Measurements from ENCODE around the gene CRADD. TPM values are rescaled to one million over a fixed set of nuclear protein-coding genes. Genes with fewer than 3 reads are reported as not detected.

The CRADD gene
- total and polyA plus RNA-seq, 2 donors (not counting 1 experiment from before 2014, with no cell fraction given) = 5.8 to 15.1 TPM

DNA sequence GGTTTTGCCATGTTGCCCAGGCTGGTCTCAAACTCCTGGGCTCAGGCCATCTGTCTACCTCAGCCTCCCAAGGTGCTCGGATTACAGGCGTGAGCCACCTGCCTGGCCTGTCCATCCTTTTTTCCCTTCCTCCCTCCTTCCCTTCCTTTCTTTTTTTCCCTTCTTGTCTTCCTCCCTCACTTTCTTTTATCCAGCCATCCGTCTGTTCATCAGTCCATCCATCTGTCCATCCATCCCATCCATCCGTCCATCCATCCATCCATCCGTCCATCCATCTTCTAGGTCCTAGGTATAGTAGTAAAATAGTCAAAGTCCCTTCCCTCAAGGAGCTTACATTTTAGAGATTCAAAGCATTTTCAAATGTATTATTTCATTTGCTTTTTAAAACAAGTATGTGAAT, 56.8 kb downstream of the CRADD start:
- Mint-ChIP-seq H3K27me3 (no peaks in the 10 kb centered on the region), H3K4me3 (no peak overlapping the region), H3K27ac (no peak overlapping the region), H3K9me3 (ENCODE audit: insufficient read depth) (no peaks in the 10 kb centered on the region), H3K4me1 (peaks cover 9% of the 10 kb centered on the region)
- no peak overlapping the region for H3K4me3 ChIP-seq (ENCODE audit: control extremely low read depth in 1 of 5, extremely low read depth in 1 of 5, insufficient read depth in 1 of 5, low read depth in 2 of 5, low read length in 4 of 5)
- no peaks in the 10 kb centered on the region for H3K79me2 ChIP-seq (ENCODE audit: control insufficient read depth, insufficient read depth, low read length)
- DNase-seq (no peak), ATAC-seq (ENCODE audit: low read depth) (no peak)
- no peak overlapping the region for H3K27ac ChIP-seq (ENCODE audit: low read length in 2 of 2)
- no peak overlapping the region for H3K4me2 ChIP-seq (replicated peaks; ENCODE audit: low read depth, low read length, poor library complexity, severe bottlenecking)
- H3K27me3 ChIP-seq (replicated peaks in 1 of 4; ENCODE audit: control extremely low read depth in 1 of 4, control insufficient read depth in 3 of 4, insufficient read depth in 4 of 4, low read length in 3 of 4) = no peaks in the 10 kb centered on the region
- WGBS (ENCODE audit: insufficient coverage) = 100% methylated on average over 1 of the region's 5 CpGs
- ChIA-PET CTCF (no interaction called here), POLR2A (no interaction called here)
- no peak overlapping the region for H2AFZ ChIP-seq (ENCODE audit: insufficient read depth, low read depth, low read length, poor library complexity, severe bottlenecking)
- H3K9me3 ChIP-seq (ENCODE audit: control extremely low read depth in 1 of 3, control insufficient read depth in 2 of 3, insufficient read depth in 1 of 3, low read length in 2 of 3) = peaks cover 0 to 5% (median 0%) of the 10 kb centered on the region in 3 donors
- peaks cover 0 to 4% of the 10 kb centered on the region in 2 donors for H3K4me1 ChIP-seq (ENCODE audit: control insufficient read depth in 2 of 2, insufficient read depth in 2 of 2, low read length in 2 of 2)
- no peak overlapping the region for H3K9ac ChIP-seq (ENCODE audit: low read length)
- no peaks in the 10 kb centered on the region for H4K20me1 ChIP-seq (ENCODE audit: control insufficient read depth, insufficient read depth, low read length, poor library complexity, severe bottlenecking)
- TF ChIP-seq, protein P1, sequence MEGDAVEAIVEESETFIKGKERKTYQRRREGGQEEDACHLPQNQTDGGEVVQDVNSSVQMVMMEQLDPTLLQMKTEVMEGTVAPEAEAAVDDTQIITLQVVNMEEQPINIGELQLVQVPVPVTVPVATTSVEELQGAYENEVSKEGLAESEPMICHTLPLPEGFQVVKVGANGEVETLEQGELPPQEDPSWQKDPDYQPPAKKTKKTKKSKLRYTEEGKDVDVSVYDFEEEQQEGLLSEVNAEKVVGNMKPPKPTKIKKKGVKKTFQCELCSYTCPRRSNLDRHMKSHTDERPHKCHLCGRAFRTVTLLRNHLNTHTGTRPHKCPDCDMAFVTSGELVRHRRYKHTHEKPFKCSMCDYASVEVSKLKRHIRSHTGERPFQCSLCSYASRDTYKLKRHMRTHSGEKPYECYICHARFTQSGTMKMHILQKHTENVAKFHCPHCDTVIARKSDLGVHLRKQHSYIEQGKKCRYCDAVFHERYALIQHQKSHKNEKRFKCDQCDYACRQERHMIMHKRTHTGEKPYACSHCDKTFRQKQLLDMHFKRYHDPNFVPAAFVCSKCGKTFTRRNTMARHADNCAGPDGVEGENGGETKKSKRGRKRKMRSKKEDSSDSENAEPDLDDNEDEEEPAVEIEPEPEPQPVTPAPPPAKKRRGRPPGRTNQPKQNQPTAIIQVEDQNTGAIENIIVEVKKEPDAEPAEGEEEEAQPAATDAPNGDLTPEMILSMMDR (IDR thresholded peaks at IDR 0.05) = no peak
- TF ChIP-seq EZH2 (IDR thresholded peaks at IDR 0.05; ENCODE audit: borderline replicate concordance, insufficient read depth, low read depth, low read length, poor library complexity, severe bottlenecking) = no peak
- no peaks in the 10 kb centered on the region for H3K36me3 ChIP-seq (replicated peaks in 1 of 2; ENCODE audit: control extremely low read depth in 1 of 2, control insufficient read depth in 1 of 2, extremely low read depth in 1 of 2, insufficient read depth in 2 of 2, low read length in 1 of 2)
- intact Hi-C loops (cut with micrococcal nuclease) = no loop called here

DNA sequence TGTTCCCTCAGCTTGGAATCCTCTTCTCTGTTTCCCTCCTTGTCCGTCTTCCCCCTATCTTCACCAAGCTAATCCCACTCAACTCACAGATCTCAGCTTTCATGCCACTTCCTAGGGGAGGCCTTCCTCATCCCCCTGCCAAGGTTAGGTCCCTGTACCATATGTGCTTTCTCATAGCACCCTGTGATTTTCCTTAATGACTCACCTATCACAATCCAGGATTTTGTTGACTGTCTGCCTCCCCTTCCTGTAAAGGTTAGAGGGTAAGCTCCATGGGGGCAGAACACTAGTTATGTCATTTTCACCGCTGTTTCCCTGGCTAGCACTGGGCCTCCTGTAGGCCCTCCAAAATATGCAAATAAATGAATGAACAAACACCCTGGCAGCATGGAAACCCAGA, 57.6 kb downstream of the CRADD start:
- 100% methylated on average over 2 of the region's 2 CpGs for WGBS (ENCODE audit: insufficient coverage)
- TF ChIP-seq EZH2 (IDR thresholded peaks at IDR 0.05; ENCODE audit: borderline replicate concordance, insufficient read depth, low read depth, low read length, poor library complexity, severe bottlenecking) = no peak
- TF ChIP-seq, protein P1 (IDR thresholded peaks at IDR 0.05) = no peak
- intact Hi-C loops (cut with micrococcal nuclease) = no loop called here
- Histone ChIP-seq H3K9me3 (ENCODE audit: control extremely low read depth in 1 of 3, control insufficient read depth in 2 of 3, insufficient read depth in 1 of 3, low read length in 2 of 3) (peaks cover 0 to 5% (median 0%) of the 10 kb centered on the region in 3 donors), H3K36me3 (replicated peaks in 1 of 2; ENCODE audit: control extremely low read depth in 1 of 2, control insufficient read depth in 1 of 2, extremely low read depth in 1 of 2, insufficient read depth in 2 of 2, low read length in 1 of 2) (no peaks in the 10 kb centered on the region), H3K79me2 (ENCODE audit: control insufficient read depth, insufficient read depth, low read length) (no peaks in the 10 kb centered on the region), H2AFZ (ENCODE audit: insufficient read depth, low read depth, low read length, poor library complexity, severe bottlenecking) (no peak overlapping the region), H3K4me1 (ENCODE audit: control insufficient read depth in 2 of 2, insufficient read depth in 2 of 2, low read length in 2 of 2) (peaks cover 0 to 5% of the 10 kb centered on the region in 2 donors), H3K27ac (ENCODE audit: low read length in 2 of 2) (no peak overlapping the region), H3K4me3 (ENCODE audit: control extremely low read depth in 1 of 5, extremely low read depth in 1 of 5, insufficient read depth in 1 of 5, low read depth in 2 of 5, low read length in 4 of 5) (no peak overlapping the region), H3K4me2 (replicated peaks; ENCODE audit: low read depth, low read length, poor library complexity, severe bottlenecking) (no peak overlapping the region), H3K9ac (ENCODE audit: low read length) (no peak overlapping the region), H3K27me3 (replicated peaks in 1 of 4; ENCODE audit: control extremely low read depth in 1 of 4, control insufficient read depth in 3 of 4, insufficient read depth in 4 of 4, low read length in 3 of 4) (no peaks in the 10 kb centered on the region), H4K20me1 (ENCODE audit: control insufficient read depth, insufficient read depth, low read length, poor library complexity, severe bottlenecking) (no peaks in the 10 kb centered on the region)
- Mint-ChIP-seq H3K9me3 (ENCODE audit: insufficient read depth) (no peaks in the 10 kb centered on the region), H3K27me3 (no peaks in the 10 kb centered on the region), H3K27ac (no peak overlapping the region), H3K4me3 (no peak overlapping the region), H3K4me1 (peaks cover 9% of the 10 kb centered on the region)
- ChIA-PET POLR2A (no interaction called here), CTCF (interaction anchor here (1.0 to 1.1 kb wide), 2 partner anchors 232 to 367 kb away, joined by 3 read pairs; no protein-coding TSS in a partner anchor)
- ATAC-seq (ENCODE audit: low read depth) = no peak
- DNase-seq = no peak
